ENCODE results near the gene SPG21.

DNA sequence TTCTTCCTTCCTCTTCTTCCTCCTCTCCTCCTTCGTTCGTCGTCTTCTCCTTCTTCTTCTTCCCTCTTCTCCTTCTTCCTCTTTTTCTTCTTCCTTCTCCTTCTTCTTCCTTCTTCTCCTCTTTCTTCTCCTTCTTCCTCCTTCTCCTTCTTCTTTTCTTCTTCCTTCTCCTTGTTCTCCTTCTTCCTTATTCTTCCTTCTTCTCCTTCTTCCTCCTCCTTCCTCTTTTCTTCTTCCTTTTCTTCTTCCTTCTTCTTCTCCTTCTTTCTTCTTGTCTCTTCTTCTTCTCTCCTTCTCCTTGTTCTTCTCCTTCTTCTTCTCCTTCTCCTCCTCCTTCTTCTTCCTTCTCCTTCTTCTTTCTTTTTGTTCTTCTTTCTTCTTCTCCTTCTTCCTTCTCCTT lies 35.3 kb downstream of the SPG21 start:
- no peak for TF ChIP-seq EP300 (IDR thresholded peaks at IDR 0.05; ENCODE audit: borderline replicate concordance in 1 of 2, low read depth in 2 of 2, low read length in 2 of 2)
- TF ChIP-seq HDAC6 (IDR thresholded peaks at IDR 0.05; ENCODE audit: low read depth, low read length): no peak
- TF ChIP-seq, protein P1, sequence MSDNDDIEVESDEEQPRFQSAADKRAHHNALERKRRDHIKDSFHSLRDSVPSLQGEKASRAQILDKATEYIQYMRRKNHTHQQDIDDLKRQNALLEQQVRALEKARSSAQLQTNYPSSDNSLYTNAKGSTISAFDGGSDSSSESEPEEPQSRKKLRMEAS (IDR thresholded peaks at IDR 0.05): no peak
- TF ChIP-seq, protein P2, sequence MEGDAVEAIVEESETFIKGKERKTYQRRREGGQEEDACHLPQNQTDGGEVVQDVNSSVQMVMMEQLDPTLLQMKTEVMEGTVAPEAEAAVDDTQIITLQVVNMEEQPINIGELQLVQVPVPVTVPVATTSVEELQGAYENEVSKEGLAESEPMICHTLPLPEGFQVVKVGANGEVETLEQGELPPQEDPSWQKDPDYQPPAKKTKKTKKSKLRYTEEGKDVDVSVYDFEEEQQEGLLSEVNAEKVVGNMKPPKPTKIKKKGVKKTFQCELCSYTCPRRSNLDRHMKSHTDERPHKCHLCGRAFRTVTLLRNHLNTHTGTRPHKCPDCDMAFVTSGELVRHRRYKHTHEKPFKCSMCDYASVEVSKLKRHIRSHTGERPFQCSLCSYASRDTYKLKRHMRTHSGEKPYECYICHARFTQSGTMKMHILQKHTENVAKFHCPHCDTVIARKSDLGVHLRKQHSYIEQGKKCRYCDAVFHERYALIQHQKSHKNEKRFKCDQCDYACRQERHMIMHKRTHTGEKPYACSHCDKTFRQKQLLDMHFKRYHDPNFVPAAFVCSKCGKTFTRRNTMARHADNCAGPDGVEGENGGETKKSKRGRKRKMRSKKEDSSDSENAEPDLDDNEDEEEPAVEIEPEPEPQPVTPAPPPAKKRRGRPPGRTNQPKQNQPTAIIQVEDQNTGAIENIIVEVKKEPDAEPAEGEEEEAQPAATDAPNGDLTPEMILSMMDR (IDR thresholded peaks at IDR 0.05; ENCODE audit: control extremely low read depth in 1 of 3, insufficient read depth in 1 of 3, low read depth in 1 of 3, low read length in 3 of 3): no peak
- no peak for TF ChIP-seq SRF (IDR thresholded peaks at IDR 0.05; ENCODE audit: low read depth, low read length)
- no peak for TF ChIP-seq RAD21 (IDR thresholded peaks at IDR 0.05 in 1 of 2, conservative IDR thresholded peaks at IDR 0.05 in 1 of 2; ENCODE audit: low read depth in 2 of 2, low read length in 2 of 2)

All from H1 (cell line).